GM18868 (cell line): ENCODE results near the gene CDH18.

ENCODE experiments used
- ATAC-seq: cut with Tn5 transposase; IDR thresholded peaks from one replicate; pipeline ENCODE4 v1.9.1; 2021; ENCODE audit warnings: mild to moderate bottlenecking, moderate library complexity; ENCODE audit not compliant: unreplicated experiment

The CDH18 gene

DNA sequence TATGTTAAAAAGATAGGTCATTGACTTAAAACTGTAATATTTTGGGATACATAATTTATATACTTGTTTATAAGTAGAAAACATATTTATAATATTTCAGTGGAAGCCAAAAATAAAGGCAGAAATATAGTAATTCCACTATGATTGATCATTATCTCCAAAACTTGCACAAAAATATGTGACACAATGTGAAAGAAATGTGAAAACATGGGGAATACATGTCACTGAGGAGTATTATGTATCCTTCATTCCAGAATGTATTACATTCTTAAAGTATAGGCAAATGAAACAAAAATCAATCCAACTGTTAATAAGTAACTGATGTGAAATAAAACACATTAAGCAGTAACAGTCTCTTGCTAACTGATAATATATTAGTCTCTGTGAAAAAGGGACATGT is 236.7 kb downstream of the CDH18 start:
- ATAC-seq: no peak

DNA sequence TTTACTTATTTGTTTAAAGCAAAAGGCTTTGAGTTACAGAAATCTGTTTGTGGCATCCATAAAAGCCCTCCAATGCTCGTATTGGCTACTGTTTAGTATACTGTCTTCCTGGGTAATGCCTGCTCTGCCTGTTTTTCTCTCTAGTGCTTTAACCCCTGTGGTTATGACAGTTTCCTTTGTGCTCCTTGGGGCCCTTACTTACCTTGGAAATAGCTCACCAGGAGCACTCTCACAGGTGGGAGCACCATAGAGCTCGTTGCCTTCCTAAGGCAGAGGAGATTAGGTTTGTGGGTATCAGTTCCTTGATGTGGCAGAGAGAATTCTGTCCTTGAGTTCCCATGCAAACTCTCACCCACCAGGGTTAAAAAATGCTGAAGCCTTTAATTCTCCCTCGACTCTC is 242.8 kb downstream of the CDH18 start:
- no peak for ATAC-seq

GRCh38 chr5:19739671-19740070 is 248.3 kb downstream of the CDH18 start:
- no peak for ATAC-seq

DNA sequence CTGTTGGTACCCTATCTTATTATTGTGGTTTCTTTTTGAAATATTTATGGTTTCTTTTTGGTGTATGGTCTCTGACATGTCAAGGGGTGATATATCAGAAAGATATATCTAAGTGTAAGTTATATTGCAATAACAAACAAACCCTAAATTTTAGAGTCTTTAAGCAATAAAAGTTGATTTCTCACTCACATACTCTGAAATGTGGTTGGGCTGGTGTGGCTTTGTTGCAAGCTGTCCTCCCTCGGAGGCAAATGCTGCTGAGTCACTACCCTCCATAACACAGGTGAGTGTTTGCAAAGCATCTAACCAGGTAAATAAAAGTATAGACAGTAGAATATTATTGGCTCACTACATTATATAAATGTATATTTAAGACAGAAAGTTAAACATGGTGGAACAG is 253.2 kb downstream of the CDH18 start:
- ATAC-seq: no peak

DNA sequence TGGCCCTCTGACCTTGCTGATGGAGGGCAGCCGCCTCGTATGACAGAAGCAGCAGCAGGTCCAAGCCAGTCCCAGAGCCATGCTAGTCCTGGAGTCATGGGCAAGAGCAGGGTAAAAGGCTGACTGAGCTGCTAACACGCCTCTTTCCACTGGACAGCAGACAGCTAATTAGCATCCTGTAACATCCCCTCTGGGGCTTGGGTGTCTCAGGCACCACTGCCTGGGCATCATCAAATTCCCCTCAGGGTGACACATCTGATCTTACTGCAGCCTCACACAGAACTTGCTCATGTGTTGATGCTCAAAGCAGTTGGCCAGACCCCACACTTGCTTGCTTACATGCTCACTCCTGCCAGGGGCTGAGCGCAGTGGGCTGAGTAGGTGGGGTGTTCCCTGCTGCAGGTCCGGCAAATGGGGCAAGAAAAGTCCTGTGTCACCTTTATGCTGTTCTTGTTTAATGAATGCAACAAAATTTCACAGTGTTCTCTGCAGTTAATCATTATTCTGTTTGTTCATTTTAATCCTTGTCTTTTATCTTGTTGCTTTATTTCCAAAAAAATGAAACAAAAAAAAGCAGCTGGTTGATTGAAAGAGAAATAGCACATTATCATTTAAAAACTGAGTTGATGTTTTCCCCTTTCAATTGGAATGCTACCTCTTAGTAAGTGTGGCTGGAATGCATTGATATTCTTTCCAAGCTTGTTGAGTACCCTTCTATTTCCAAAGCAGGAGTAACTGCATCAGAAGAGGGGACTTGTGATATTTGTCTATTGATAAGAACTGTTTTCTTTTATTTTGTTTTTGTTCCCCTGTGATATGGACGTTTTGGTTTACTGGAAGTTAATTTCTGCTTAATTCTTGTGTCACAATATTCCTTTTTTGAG is 254.1 kb downstream of the CDH18 start:
- no peak for ATAC-seq

DNA sequence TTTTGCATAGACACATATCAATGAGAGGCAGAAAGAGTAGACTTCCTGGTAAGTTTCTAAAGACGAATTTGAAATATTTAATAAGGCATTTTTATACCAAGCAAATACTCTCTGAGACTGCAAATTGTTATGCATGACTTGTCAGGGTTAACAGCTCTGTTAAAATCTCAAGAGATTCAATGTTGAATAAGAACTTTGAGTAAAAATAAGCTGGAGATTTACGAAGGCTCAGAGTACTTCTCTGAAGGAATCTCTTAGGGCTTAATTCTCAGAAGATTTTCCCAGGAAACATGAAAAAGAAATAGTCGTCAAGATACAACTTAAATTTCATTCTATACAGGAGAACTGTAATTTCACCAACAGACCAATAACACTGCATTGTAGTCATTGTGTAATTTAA is 259.4 kb downstream of the CDH18 start:
- no peak for ATAC-seq

- ATAC-seq: no peak
Observed at GRCh38 chr5:19719109-19719508, 268.9 kb downstream of the CDH18 start.

DNA sequence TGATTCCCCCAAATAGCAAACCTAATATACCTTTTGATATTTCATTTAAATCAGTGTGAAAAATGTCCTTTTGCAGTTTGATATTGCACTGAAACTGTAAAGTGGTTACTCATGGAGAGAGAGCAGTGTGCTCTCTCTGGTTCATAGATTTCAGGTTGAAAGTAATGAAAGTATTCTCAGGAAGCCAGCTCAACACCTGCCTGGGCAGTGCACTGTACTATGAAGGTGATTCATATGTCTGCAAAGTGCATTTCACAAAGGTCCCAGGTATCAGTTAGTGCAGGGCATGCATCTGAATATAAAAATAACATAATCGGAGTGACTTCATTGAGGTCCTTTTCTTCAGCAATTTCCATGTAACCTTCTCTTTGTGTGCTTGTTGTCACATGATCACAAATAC is 274.3 kb downstream of the CDH18 start:
- ATAC-seq: no peak

DNA sequence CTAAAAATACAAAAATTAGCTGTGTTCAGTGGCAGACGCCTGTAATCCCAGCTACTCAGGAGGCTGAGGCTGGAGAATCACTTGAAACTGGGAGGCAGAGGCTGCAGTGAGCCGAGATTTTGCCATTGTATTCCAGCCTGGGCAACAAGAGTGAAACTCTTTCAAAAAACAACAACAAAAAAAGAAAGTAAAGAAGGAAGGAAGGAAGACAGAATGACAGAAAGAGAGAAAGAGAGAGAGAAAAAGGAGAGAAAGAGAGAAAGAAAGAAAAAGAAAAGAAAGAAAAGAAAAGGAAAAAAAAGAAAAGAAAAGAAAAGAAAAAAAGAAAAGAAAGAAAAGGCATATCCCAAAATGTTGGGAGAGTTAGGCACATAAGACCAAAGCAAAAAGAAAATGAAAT is 278.6 kb downstream of the CDH18 start:
- no peak for ATAC-seq

DNA sequence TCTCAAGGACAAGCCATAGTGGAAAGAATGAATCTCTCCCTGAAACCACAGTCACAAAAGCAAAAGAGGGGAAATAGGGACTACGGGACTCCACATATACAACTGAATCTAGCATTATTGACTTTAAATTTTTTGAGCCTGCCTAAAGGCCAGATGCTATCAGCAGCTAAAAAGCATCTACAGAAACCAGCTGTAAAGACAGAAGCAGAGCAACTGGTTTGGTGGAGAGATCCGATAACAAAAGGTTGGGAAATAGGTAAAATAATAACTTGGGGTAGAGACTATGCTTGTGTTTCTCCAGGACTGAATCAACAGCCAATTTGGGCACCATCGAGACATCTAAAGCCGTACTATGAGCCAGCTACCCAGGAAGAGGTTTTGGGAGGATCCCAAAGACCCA is 281.2 kb downstream of the CDH18 start:
- ATAC-seq: no peak

DNA sequence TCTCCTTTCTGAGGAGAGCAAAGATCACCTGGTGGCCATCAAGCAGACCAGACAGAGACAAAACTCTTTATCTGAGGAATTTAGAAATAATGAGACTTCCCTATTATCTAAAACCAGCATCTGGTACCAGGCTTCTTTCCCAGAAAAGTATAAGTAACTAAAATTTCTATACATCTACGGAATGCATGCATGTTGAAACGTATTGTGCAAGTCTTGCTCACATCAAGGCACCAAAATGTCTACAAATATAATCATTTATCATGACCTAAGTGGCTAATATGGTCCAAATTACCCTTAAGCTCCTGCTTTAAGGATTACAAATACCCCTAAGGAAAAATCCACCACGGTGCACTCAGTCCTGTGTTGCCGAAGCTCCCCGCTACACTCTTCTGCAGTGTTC is 286.3 kb downstream of the CDH18 start:
- no peak for ATAC-seq

GRCh38 chr5:19694949-19695611 is 292.9 kb downstream of the CDH18 start:
- no peak for ATAC-seq

GRCh38 chr5:19690978-19691377 is 297.0 kb downstream of the CDH18 start:
- ATAC-seq: no peak

DNA sequence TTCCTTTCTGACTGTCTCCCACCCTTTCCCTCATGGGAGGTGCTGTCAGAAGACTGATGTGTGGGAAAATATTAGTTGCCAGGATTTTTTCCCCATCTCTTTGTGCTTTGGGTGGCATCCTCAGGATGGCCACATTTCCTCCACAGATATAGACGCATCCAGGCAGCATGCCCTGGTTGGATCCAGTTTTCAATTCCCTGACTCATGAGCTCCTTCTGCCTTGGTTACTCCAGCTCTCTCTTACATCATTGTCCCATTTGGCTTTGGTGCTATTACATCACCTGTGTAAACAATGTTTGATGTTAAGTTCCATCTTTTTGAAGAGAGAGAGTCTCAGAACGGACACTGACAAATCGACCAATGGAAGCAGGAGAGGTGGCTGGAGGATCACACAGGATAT is 302.5 kb downstream of the CDH18 start:
- ATAC-seq: no peak

GRCh38 chr5:19676895-19677294 is 311.1 kb downstream of the CDH18 start:
- no peak for ATAC-seq

- no peak for ATAC-seq
Observed at GRCh38 chr5:19660679-19661078, 327.3 kb downstream of the CDH18 start.

DNA sequence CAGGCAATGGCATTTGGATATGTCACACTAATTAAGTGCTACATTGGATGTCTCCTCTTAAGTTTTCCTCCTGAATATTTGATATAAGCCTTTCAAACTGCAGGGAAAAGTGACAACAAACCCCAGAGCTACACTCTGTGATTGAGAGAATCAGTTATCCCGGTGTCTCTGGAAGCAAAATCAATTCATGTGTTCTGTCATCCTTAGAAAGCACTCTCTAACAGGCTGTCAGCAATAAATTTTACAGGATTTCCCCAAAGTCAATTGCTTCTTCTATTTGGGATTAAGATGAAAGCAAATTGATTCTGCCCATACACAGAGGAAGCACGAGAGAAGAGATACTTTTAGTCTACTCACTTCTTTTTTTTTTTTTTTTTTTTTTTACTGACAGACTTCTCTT is 332.4 kb downstream of the CDH18 start:
- ATAC-seq: no peak

DNA sequence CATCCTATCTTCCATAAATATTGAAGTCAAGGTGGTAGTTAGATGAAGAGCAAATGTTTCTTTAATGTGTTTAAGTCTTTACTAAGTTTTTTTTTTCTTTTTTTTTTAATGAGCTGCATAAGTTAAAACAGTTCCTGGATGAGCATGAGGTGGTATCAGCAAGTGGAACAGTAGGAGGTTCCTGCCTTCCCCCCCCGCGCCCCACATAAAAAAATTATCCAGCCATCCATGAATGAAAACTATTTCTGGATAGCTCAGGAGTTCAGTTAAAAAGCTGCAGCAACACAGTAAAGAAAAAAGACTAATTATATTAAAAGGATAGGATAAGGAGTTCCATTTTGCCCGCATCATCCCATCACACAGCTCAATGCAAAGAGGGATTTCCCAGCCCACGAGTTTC is 349.5 kb downstream of the CDH18 start:
- ATAC-seq: no peak

GRCh38 chr5:19630876-19631275 is 357.1 kb downstream of the CDH18 start:
- ATAC-seq: no peak

- ATAC-seq: no peak
Observed at GRCh38 chr5:19626211-19626610, 361.8 kb downstream of the CDH18 start.

- ATAC-seq: no peak
Observed at GRCh38 chr5:19625562-19625961, 362.4 kb downstream of the CDH18 start.

DNA sequence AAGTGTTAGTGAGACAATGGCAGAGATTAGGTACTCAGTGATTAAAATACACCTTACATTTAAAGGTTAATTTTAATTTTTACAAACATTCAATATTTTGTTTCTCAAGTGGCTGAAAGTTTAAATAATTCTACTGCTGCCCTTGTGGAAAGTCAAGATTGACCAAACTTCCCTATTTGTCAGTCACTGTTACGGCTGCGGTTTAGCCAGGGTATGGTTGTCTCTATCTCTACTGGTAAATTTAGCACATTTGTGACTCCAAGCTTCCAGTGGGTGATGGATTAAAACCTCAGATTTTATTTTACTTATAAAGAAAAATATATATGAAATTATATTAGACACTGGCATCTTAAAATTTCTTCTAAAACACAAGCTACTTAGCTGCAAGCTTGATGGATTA is 368.4 kb downstream of the CDH18 start:
- ATAC-seq: no peak
